ENCODE measurements around the gene PCDHGB3.

PCDHGB3 gene

DNA sequence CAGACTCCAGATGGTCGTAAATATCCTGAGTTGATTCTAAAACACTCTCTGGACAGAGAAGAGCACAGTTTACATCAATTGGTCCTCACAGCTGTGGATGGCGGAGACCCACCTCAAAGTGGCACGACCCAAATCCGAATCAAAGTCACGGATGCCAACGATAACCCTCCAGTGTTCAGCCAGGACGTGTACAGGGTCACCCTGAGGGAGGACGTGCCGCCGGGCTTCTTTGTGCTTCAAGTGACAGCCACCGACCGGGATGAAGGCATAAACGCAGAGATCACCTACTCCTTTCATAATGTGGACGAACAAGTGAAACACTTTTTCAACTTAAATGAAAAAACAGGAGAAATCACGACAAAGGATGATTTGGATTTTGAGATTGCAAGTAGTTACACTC, 9.4 kb upstream of the PCDHGB3 start:
- DNase-seq, result no peak
- no peaks in the 10 kb centered on the region for H3K36me3 ChIP-seq (ENCODE audit: control insufficient read depth, insufficient read depth, low read length)
- no peaks in the 10 kb centered on the region for H3K79me1 ChIP-seq (ENCODE audit: low read length)
- H3K27me3 ChIP-seq (ENCODE audit: insufficient read depth, low read length, poor library complexity), result no peaks in the 10 kb centered on the region
- H3K9ac ChIP-seq (ENCODE audit: low read length), result no peak overlapping the region
- H2BK120ac ChIP-seq (ENCODE audit: low read depth, low read length), result no peak overlapping the region
- H3K4me2 ChIP-seq (ENCODE audit: low read length), result no peak overlapping the region
- no peak overlapping the region for H3K23ac ChIP-seq (ENCODE audit: low read length)
- H3K4ac ChIP-seq (ENCODE audit: low read depth, low read length), result no peak overlapping the region
- no peak overlapping the region for H2BK15ac ChIP-seq (replicated peaks; ENCODE audit: low read depth)
- H2BK5ac ChIP-seq (ENCODE audit: low read length), result no peak overlapping the region
- H3K56ac ChIP-seq (ENCODE audit: low read length), result no peak overlapping the region
- H3K18ac ChIP-seq (ENCODE audit: low read length), result no peak overlapping the region
- H3K79me2 ChIP-seq (ENCODE audit: control insufficient read depth, insufficient read depth, low read length), result no peaks in the 10 kb centered on the region
- no CpG with 5 or more reads among the region's 15 CpGs for WGBS (ENCODE audit: extremely low coverage, insufficient coverage, low lambda C conversion rate)
- H3K4me1 ChIP-seq (ENCODE audit: control insufficient read depth, low read depth, low read length), result no peaks in the 10 kb centered on the region
- no peak overlapping the region for H4K8ac ChIP-seq (ENCODE audit: low read depth, low read length)
- H2AK5ac ChIP-seq (ENCODE audit: low read length), result no peak overlapping the region
- H4K5ac ChIP-seq (ENCODE audit: low read length), result no peak overlapping the region
- H3K27ac ChIP-seq (ENCODE audit: low read depth, low read length), result no peak overlapping the region
- H3K4me3 ChIP-seq (ENCODE audit: low read length), result no peak overlapping the region

- Histone ChIP-seq H2BK15ac (replicated peaks; ENCODE audit: low read depth) (no peak overlapping the region), H3K27me3 (ENCODE audit: insufficient read depth, low read length, poor library complexity) (no peaks in the 10 kb centered on the region), H3K79me1 (ENCODE audit: low read length) (no peaks in the 10 kb centered on the region), H3K4me3 (ENCODE audit: low read length) (no peak overlapping the region), H3K18ac (ENCODE audit: low read length) (no peak overlapping the region), H3K4ac (ENCODE audit: low read depth, low read length) (no peak overlapping the region), H3K79me2 (ENCODE audit: control insufficient read depth, insufficient read depth, low read length) (no peaks in the 10 kb centered on the region), H3K36me3 (ENCODE audit: control insufficient read depth, insufficient read depth, low read length) (no peaks in the 10 kb centered on the region), H2AK5ac (ENCODE audit: low read length) (no peak overlapping the region), H4K8ac (ENCODE audit: low read depth, low read length) (no peak overlapping the region), H3K9ac (ENCODE audit: low read length) (no peak overlapping the region), H2BK120ac (ENCODE audit: low read depth, low read length) (no peak overlapping the region), H3K23ac (ENCODE audit: low read length) (no peak overlapping the region), H3K56ac (ENCODE audit: low read length) (no peak overlapping the region), H3K4me1 (ENCODE audit: control insufficient read depth, low read depth, low read length) (no peaks in the 10 kb centered on the region), H4K5ac (ENCODE audit: low read length) (no peak overlapping the region), H3K4me2 (ENCODE audit: low read length) (no peak overlapping the region), H3K27ac (ENCODE audit: low read depth, low read length) (no peak overlapping the region), H2BK5ac (ENCODE audit: low read length) (no peak overlapping the region)
- no peak for DNase-seq
Measured at GRCh38 chr5:141362719-141363118, 7.3 kb upstream of the PCDHGB3 start.

GRCh38 chr5:141363952-141364660, 5.9 kb upstream of the PCDHGB3 start, which contains the start of gene PCDHGA5:
Gene PCDHGA5 (plus strand): TSS chr5:141364162. CDS start chr5:141364331, 169 bp downstream.
- no peak within 1 kb of the TSS for H3K4ac ChIP-seq (ENCODE audit: low read depth, low read length)
- no peak within 1 kb of the TSS for H2BK15ac ChIP-seq (replicated peaks; ENCODE audit: low read depth)
- no peak for DNase-seq
- H3K27me3 ChIP-seq (ENCODE audit: insufficient read depth, low read length, poor library complexity), result no peaks in the 10 kb centered on the region
- no peak within 1 kb of the TSS for H3K4me3 ChIP-seq (ENCODE audit: low read length)
- no peak within 1 kb of the TSS for H3K27ac ChIP-seq (ENCODE audit: low read depth, low read length)
- no peak within 1 kb of the TSS for H2AK5ac ChIP-seq (ENCODE audit: low read length)
- H3K23ac ChIP-seq (ENCODE audit: low read length), result no peak within 1 kb of the TSS
- H4K5ac ChIP-seq (ENCODE audit: low read length), result no peak within 1 kb of the TSS
- no peak within 1 kb of the TSS for H3K56ac ChIP-seq (ENCODE audit: low read length)
- H3K79me2 ChIP-seq (ENCODE audit: control insufficient read depth, insufficient read depth, low read length), result no peaks in the 10 kb centered on the region
- H2BK120ac ChIP-seq (ENCODE audit: low read depth, low read length), result no peak within 1 kb of the TSS
- no peak within 1 kb of the TSS for H2BK5ac ChIP-seq (ENCODE audit: low read length)
- H3K36me3 ChIP-seq (ENCODE audit: control insufficient read depth, insufficient read depth, low read length), result no peaks in the 10 kb centered on the region
- no peaks in the 10 kb centered on the region for H3K4me1 ChIP-seq (ENCODE audit: control insufficient read depth, low read depth, low read length)
- H3K79me1 ChIP-seq (ENCODE audit: low read length), result no peaks in the 10 kb centered on the region
- no peak within 1 kb of the TSS for H3K9ac ChIP-seq (ENCODE audit: low read length)
- H3K4me2 ChIP-seq (ENCODE audit: low read length), result no peak within 1 kb of the TSS
- H3K18ac ChIP-seq (ENCODE audit: low read length), result no peak within 1 kb of the TSS
- H4K8ac ChIP-seq (ENCODE audit: low read depth, low read length), result no peak within 1 kb of the TSS
- WGBS (ENCODE audit: extremely low coverage, insufficient coverage, low lambda C conversion rate), result no CpG with 5 or more reads among the region's 34 CpGs

DNA sequence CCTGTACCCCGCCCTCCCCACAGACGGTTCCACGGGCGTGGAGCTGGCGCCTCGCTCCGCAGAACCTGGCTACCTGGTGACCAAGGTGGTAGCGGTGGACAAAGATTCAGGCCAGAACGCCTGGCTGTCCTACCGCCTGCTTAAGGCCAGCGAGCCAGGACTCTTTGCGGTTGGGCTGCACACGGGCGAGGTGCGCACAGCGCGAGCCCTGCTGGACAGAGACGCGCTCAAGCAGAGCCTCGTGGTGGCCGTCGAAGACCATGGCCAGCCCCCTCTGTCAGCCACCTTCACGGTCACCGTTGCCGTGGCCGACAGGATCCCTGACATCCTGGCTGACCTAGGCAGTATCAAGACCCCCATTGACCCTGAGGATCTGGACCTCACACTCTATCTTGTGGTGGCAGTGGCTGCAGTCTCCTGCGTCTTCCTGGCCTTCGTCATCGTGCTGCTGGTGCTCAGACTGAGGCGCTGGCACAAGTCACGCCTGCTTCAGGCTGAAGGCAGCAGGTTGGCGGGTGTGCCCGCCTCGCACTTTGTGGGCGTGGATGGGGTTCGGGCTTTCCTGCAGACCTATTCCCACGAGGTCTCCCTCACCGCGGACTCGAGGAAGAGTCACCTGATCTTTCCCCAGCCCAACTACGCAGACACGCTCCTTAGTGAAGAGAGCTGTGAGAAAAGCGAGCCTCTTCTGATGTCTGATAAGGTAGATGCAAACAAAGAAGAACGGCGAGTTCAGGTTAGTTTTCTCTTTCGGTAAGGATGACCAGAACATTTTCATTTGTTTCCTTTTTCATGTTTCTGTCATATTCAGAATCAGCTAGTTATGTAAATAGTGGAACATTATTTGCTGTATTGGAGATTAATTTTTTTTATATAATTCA, 3.8 kb upstream of the PCDHGB3 start:
- Histone ChIP-seq H2AK5ac (ENCODE audit: low read length) (no peak overlapping the region), H3K27ac (ENCODE audit: low read depth, low read length) (no peak overlapping the region), H2BK5ac (ENCODE audit: low read length) (no peak overlapping the region), H2BK120ac (ENCODE audit: low read depth, low read length) (no peak overlapping the region), H3K36me3 (ENCODE audit: control insufficient read depth, insufficient read depth, low read length) (no peaks in the 10 kb centered on the region), H2BK15ac (replicated peaks; ENCODE audit: low read depth) (no peak overlapping the region), H3K4ac (ENCODE audit: low read depth, low read length) (no peak overlapping the region), H3K4me1 (ENCODE audit: control insufficient read depth, low read depth, low read length) (no peaks in the 10 kb centered on the region), H4K8ac (ENCODE audit: low read depth, low read length) (no peak overlapping the region), H3K27me3 (ENCODE audit: insufficient read depth, low read length, poor library complexity) (no peaks in the 10 kb centered on the region), H3K4me2 (ENCODE audit: low read length) (no peak overlapping the region), H3K79me2 (ENCODE audit: control insufficient read depth, insufficient read depth, low read length) (no peaks in the 10 kb centered on the region), H3K79me1 (ENCODE audit: low read length) (no peaks in the 10 kb centered on the region), H3K9ac (ENCODE audit: low read length) (no peak overlapping the region), H3K23ac (ENCODE audit: low read length) (no peak overlapping the region), H3K4me3 (ENCODE audit: low read length) (no peak overlapping the region), H4K5ac (ENCODE audit: low read length) (no peak overlapping the region), H3K18ac (ENCODE audit: low read length) (no peak overlapping the region), H3K56ac (ENCODE audit: low read length) (no peak overlapping the region)
- no CpG with 5 or more reads among the region's 46 CpGs for WGBS (ENCODE audit: extremely low coverage, insufficient coverage, low lambda C conversion rate)
- no peak for DNase-seq

- Histone ChIP-seq H3K18ac (ENCODE audit: low read length) (no peak overlapping the region), H3K27ac (ENCODE audit: low read depth, low read length) (no peak overlapping the region), H3K79me2 (ENCODE audit: control insufficient read depth, insufficient read depth, low read length) (no peaks in the 10 kb centered on the region), H3K36me3 (ENCODE audit: control insufficient read depth, insufficient read depth, low read length) (no peaks in the 10 kb centered on the region), H3K56ac (ENCODE audit: low read length) (no peak overlapping the region), H3K4me2 (ENCODE audit: low read length) (no peak overlapping the region), H2BK15ac (replicated peaks; ENCODE audit: low read depth) (no peak overlapping the region), H4K8ac (ENCODE audit: low read depth, low read length) (no peak overlapping the region), H2BK5ac (ENCODE audit: low read length) (no peak overlapping the region), H3K27me3 (ENCODE audit: insufficient read depth, low read length, poor library complexity) (no peaks in the 10 kb centered on the region), H4K5ac (ENCODE audit: low read length) (no peak overlapping the region), H3K4me3 (ENCODE audit: low read length) (no peak overlapping the region), H3K4ac (ENCODE audit: low read depth, low read length) (no peak overlapping the region), H3K79me1 (ENCODE audit: low read length) (no peaks in the 10 kb centered on the region), H2BK120ac (ENCODE audit: low read depth, low read length) (no peak overlapping the region), H2AK5ac (ENCODE audit: low read length) (no peak overlapping the region), H3K9ac (ENCODE audit: low read length) (no peak overlapping the region), H3K23ac (ENCODE audit: low read length) (no peak overlapping the region), H3K4me1 (ENCODE audit: control insufficient read depth, low read depth, low read length) (no peaks in the 10 kb centered on the region)
- no CpG with 5 or more reads among the region's 69 CpGs for WGBS (ENCODE audit: extremely low coverage, insufficient coverage, low lambda C conversion rate)
- DNase-seq, result no peak
Measured at GRCh38 chr5:141371572-141372475, 1.8 kb downstream of the PCDHGB3 start.

All from mesendoderm (in vitro differentiated cells).